ENCODE data around the gene PTCHD1.

PTCHD1 gene

GRCh38 chrX:23372220-23372902 is 37.7 kb downstream of the PTCHD1 start:
- DNase-seq (ENCODE audit: low spot score): no peak
- no peak overlapping the region for H3K27ac ChIP-seq
- ChIA-PET CTCF (interaction anchor here (0.6 kb wide), 1 partner anchor 50 kb away, joined by 3 read pairs; no protein-coding TSS in a partner anchor), POLR2A (ENCODE audit: low non-redundant PET) (no interaction called here)
- TF ChIP-seq, protein P1, sequence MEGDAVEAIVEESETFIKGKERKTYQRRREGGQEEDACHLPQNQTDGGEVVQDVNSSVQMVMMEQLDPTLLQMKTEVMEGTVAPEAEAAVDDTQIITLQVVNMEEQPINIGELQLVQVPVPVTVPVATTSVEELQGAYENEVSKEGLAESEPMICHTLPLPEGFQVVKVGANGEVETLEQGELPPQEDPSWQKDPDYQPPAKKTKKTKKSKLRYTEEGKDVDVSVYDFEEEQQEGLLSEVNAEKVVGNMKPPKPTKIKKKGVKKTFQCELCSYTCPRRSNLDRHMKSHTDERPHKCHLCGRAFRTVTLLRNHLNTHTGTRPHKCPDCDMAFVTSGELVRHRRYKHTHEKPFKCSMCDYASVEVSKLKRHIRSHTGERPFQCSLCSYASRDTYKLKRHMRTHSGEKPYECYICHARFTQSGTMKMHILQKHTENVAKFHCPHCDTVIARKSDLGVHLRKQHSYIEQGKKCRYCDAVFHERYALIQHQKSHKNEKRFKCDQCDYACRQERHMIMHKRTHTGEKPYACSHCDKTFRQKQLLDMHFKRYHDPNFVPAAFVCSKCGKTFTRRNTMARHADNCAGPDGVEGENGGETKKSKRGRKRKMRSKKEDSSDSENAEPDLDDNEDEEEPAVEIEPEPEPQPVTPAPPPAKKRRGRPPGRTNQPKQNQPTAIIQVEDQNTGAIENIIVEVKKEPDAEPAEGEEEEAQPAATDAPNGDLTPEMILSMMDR (conservative IDR thresholded peaks at IDR 0.05; ENCODE audit: low read depth): no peak

DNA sequence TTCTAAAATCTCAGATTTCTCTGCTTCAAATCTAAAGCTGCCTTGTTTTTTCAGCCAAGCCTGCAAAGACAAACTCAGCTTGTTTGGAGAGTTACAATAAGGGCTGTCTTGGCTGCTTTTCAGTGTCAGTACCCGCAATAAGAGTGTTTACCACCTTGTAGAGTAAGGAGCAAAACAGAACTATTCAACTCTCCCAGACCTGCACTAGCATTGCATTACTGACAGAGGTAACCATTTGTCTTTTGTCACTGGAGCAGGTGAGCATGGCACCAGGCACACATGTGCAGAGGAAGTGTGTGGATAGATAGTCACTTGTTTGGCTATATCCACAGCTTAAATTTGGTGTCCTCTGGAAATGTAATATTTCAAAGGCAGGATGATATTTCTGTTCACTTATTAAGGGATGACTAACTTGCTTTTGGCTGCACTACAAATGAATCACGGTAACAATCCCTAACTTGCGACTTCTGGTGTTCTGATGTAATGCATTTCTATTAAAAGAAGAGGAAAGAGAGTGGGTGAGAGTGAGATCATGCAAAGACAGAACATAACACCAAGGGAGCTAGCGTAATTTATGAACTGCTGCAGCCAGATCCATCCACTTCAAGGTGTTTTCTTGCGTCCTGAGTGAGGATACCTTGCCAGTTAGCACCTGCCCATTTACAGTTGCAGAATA is 38.6 kb downstream of the PTCHD1 start:
- H3K27ac ChIP-seq: no peak overlapping the region
- TF ChIP-seq, protein P1 (conservative IDR thresholded peaks at IDR 0.05; ENCODE audit: low read depth): no peak
- ChIA-PET POLR2A (ENCODE audit: low non-redundant PET) (no interaction called here), CTCF (no interaction called here)
- DNase-seq (ENCODE audit: low spot score): peak; percentile 38

DNA sequence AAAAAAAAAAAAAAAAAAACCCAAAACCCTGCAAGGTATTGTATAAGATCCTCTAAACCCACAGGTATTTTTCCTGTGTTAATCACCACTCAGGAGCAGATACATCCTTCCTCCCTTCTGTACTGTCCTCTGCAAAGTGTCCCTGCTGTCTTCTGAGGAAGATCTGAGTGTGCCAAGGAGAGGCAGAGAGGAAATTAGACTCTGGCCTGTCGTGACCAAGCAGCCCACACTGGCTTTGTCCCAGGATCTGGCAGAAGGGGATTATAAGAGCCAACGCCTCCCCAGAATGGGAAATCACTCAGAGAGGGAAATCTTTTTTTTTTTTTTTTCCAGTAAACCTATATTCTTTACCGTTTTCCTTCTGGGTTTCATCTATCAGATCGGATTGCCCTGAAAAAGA is 39.6 kb downstream of the PTCHD1 start:
- ChIA-PET CTCF (no interaction called here), POLR2A (ENCODE audit: low non-redundant PET) (no interaction called here)
- no peak overlapping the region for H3K27ac ChIP-seq
- TF ChIP-seq, protein P1 (conservative IDR thresholded peaks at IDR 0.05; ENCODE audit: low read depth): no peak
- no peak for DNase-seq (ENCODE audit: low spot score)

DNA sequence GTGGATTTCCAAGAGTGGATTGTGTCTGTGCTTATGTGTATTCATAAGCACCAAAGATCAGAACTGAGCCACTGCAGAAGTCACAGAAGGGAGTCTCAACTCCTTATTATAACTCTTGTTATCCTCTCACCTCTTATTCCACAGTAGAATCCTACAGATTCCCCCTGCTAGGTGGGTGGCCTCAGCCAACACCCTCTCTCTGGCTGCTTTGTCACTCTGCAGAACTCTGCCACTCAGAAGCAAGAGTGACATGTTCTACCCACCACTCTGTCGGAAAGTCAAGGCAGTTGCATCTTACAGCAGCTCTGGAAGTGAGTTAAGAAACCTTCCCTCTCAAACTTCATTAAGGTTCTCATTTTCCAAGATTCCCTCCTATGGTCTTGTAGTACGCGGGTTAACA is 41.9 kb downstream of the PTCHD1 start:
- POLR2A ChIA-PET (ENCODE audit: low non-redundant PET): no interaction called here

DNA sequence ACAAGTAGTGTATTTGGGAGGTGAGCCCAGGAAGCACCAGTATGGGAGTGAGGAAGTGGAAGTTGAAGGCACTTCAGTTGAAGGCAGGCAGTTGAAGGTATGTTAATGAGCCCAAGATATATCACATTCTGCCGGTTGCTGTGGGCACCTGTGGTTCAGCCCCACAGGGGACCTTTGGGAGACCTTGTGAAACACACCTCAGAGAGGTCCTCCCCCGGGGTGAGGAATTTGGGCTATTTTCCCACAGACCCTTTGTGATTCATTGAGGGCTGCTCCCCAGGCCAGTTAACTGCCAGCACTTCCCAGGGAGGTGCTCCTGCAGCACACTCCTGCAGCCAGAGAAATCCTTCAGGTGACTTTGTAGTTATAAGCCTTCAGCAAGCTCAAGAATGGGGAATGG is 45.9 kb downstream of the PTCHD1 start:
- TF ChIP-seq, protein P1 (conservative IDR thresholded peaks at IDR 0.05; ENCODE audit: low read depth): no peak
- no peak for DNase-seq (ENCODE audit: low spot score)
- POLR2A ChIA-PET (ENCODE audit: low non-redundant PET): no interaction called here
- no peak overlapping the region for H3K27ac ChIP-seq
- CTCF ChIA-PET: no interaction called here

More for the DNA sequence above, 41.9 kb downstream of the PTCHD1 start:
- no peak for DNase-seq (ENCODE audit: low spot score)
- TF ChIP-seq, protein P1 (conservative IDR thresholded peaks at IDR 0.05; ENCODE audit: low read depth): no peak
- no peak overlapping the region for H3K27ac ChIP-seq
- CTCF ChIA-PET: no interaction called here

DNA sequence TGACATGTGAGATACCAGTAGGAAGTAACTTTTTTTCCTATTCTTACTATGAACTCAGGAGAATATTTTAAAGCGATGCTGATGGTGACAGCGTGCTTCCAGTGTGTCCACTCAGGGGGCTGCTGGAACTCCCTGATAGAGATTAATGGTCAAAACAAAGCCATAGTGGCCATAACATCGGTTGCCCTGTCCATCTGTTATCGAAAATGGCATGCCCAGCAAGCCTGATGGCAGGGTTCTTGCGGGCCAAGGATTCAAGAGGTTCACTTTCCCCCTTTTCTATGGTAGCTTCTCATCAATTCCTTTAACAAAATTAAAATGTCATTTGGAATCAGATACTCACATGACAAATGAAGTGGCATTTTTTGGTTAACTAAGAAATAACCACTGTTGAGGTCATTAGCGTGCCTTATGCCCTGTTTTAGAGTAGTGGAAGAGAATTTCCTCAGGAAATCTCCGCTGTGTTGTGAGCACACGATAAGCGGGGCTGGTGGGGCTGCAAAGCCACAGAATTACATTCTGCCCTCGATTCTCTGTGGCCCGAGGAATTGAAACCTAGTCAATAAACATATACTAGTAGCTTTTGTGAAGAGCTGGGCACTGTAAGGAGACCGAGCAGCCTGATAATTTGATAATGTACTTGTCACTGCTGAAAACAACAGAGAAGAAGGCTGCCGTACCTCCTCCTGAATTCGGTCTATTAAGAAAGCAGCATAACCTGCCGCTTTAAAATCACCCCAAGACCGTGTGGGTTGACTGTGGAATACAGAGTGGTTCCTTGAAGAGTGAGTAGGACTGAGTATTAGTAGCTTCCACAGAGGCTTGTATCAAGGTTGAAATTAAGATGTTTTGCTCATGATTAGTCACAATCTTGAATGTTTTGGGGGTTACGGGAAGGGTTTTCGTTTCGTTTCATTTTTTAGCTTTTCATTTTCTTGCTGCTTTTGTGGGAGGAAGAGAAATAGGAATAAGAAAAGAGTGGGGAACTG is 46.7 kb downstream of the PTCHD1 start:
- DNase-seq (ENCODE audit: low spot score): no peak
- POLR2A ChIA-PET (ENCODE audit: low non-redundant PET): no interaction called here
- no peak overlapping the region for H3K27ac ChIP-seq
- CTCF ChIA-PET: no interaction called here
- TF ChIP-seq, protein P1 (conservative IDR thresholded peaks at IDR 0.05; ENCODE audit: low read depth): no peak
